ENCODE results near the gene CAMK1D.
A peak's percentile ranks its signal among the peaks of the same experiment; 100 is the strongest.

Gene CAMK1D

GRCh38 chr10:12340937-12341336 lies 8.4 kb upstream of the CAMK1D start:
- no peaks in the 10 kb centered on the region for H3K9me3 ChIP-seq (ENCODE audit: control insufficient read depth, insufficient read depth, low read length)

GRCh38 chr10:12341526-12341925 lies 7.8 kb upstream of the CAMK1D start:
- Histone ChIP-seq H3K9me3 (ENCODE audit: control insufficient read depth, insufficient read depth, low read length) (no peaks in the 10 kb centered on the region), H3K27me3 (ENCODE audit: control insufficient read depth, insufficient read depth, low read length) (no peaks in the 10 kb centered on the region), H3K9ac (ENCODE audit: low read depth, low read length) (no peak overlapping the region), H3K27ac (ENCODE audit: low read depth, low read length) (no peak overlapping the region), H3K4me3 (ENCODE audit: low read depth, low read length) (no peak overlapping the region), H3K36me3 (ENCODE audit: control insufficient read depth, insufficient read depth, low read length) (no peaks in the 10 kb centered on the region), H3K4me1 (ENCODE audit: control insufficient read depth, insufficient read depth, low read length) (no peaks in the 10 kb centered on the region)

More at GRCh38 chr10:12340937-12341336, 8.4 kb upstream of the CAMK1D start:
- H3K27ac ChIP-seq (ENCODE audit: low read depth, low read length): no peak overlapping the region
- H3K4me1 ChIP-seq (ENCODE audit: control insufficient read depth, insufficient read depth, low read length): no peaks in the 10 kb centered on the region
- H3K27me3 ChIP-seq (ENCODE audit: control insufficient read depth, insufficient read depth, low read length): no peaks in the 10 kb centered on the region
- H3K9ac ChIP-seq (ENCODE audit: low read depth, low read length): no peak overlapping the region
- no peak overlapping the region for H3K4me3 ChIP-seq (ENCODE audit: low read depth, low read length)
- no peaks in the 10 kb centered on the region for H3K36me3 ChIP-seq (ENCODE audit: control insufficient read depth, insufficient read depth, low read length)

GRCh38 chr10:12344375-12345110 lies 4.8 kb upstream of the CAMK1D start:
- H3K4me3 ChIP-seq (ENCODE audit: low read depth, low read length): no peak overlapping the region
- H3K9ac ChIP-seq (ENCODE audit: low read depth, low read length): no peak overlapping the region
- no peak overlapping the region for H3K27ac ChIP-seq (ENCODE audit: low read depth, low read length)
- H3K27me3 ChIP-seq (ENCODE audit: control insufficient read depth, insufficient read depth, low read length): peaks cover 14% of the 10 kb centered on the region
- H3K4me1 ChIP-seq (ENCODE audit: control insufficient read depth, insufficient read depth, low read length): no peaks in the 10 kb centered on the region; the same call in 1 of the 2 replicates
- H3K36me3 ChIP-seq (ENCODE audit: control insufficient read depth, insufficient read depth, low read length): no peaks in the 10 kb centered on the region
- no peaks in the 10 kb centered on the region for H3K9me3 ChIP-seq (ENCODE audit: control insufficient read depth, insufficient read depth, low read length)

DNA sequence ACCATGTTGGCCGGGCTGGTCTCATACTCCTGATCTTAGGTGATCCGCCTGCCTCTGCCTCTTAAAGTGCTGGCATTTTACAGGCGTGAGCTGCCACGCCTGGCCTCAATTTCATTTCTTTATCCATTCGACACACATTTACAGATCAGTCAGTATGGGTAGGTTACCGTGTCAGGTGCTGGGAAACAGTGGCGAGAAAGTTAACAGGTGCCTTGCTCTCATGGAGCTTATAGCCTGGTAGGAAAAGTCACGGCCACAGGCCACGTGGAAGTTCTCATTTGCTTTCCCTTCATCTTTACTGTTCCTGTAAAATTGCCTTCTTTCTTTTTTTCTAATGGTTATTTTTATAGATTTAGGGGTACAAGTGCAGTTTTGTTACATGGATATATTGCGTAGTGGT lies 2.6 kb upstream of the CAMK1D start:
- no peak overlapping the region for H3K9ac ChIP-seq (ENCODE audit: low read depth, low read length)
- no peak overlapping the region for H3K4me3 ChIP-seq (ENCODE audit: low read depth, low read length)
- H3K27ac ChIP-seq (ENCODE audit: low read depth, low read length): no peak overlapping the region
- H3K36me3 ChIP-seq (ENCODE audit: control insufficient read depth, insufficient read depth, low read length): no peaks in the 10 kb centered on the region
- peaks cover 12% of the 10 kb centered on the region; the same call in 1 of the 2 replicates for H3K4me1 ChIP-seq (ENCODE audit: control insufficient read depth, insufficient read depth, low read length)
- H3K27me3 ChIP-seq (ENCODE audit: control insufficient read depth, insufficient read depth, low read length): peaks cover 31% of the 10 kb centered on the region
- no peaks in the 10 kb centered on the region for H3K9me3 ChIP-seq (ENCODE audit: control insufficient read depth, insufficient read depth, low read length)

DNA sequence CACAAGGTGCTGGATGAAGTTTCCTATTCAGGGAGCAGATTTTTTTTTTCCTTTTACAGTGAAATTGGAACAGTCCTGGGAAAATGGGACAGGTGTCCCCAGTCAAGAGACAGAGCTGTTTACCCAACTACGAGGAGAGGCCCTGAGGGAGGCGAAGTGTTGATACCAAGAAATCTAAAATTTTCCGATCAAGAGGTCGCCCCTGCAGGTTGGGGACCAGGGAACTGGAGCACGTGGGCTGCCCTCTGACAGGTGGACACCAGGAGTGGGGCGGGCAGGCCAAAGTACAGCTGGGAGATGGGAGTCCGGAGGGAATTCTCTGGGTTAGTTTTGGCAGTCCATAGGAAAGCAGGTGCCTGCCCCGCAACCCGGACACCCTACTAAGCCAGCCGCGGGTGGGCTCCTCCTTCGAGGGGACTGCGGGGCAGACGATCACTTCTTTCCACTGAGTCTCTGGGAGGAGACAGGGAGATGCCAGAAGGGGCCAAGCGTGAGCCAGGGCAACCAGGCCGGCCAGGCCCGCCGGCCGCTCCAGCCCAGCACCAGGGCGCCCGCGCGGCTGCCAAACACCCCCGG lies 965 bp upstream of the CAMK1D start:
- H3K27ac ChIP-seq (ENCODE audit: low read depth, low read length): no peak overlapping the region
- H3K9ac ChIP-seq (ENCODE audit: low read depth, low read length): no peak overlapping the region
- H3K4me1 ChIP-seq (ENCODE audit: control insufficient read depth, insufficient read depth, low read length): peaks cover 16% of the 10 kb centered on the region
- H3K27me3 ChIP-seq (ENCODE audit: control insufficient read depth, insufficient read depth, low read length): peaks cover 36% of the 10 kb centered on the region
- peak overlapping the region; percentile 75 for H3K4me3 ChIP-seq (ENCODE audit: low read depth, low read length)
- H3K9me3 ChIP-seq (ENCODE audit: control insufficient read depth, insufficient read depth, low read length): no peaks in the 10 kb centered on the region
- H3K36me3 ChIP-seq (ENCODE audit: control insufficient read depth, insufficient read depth, low read length): no peaks in the 10 kb centered on the region

DNA sequence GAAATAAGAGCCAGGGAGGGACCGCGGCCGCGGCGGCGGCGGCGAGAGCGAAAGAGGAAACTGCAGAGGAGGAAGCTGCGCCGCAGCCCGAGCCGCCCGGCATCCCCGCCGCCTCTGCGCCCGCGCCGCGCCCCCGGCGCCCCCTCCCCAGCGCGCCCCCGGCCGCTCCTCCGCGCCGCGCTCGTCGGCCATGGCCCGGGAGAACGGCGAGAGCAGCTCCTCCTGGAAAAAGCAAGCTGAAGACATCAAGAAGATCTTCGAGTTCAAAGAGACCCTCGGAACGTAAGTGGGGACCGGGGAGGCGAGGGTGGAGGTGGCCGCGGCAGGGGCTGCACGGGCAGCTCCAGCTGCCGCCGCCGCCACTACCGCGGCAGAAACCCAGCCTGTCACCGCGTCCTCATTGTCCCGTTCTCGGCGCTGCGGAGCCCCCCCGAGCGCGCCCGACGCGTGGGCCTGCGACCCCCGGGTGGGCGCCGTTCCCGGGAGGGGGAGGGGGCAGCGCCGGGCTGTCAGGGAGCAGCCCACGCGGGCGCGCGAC lies 351 bp downstream of the CAMK1D start:
- Histone ChIP-seq H3K27me3 (ENCODE audit: control insufficient read depth, insufficient read depth, low read length) (peaks cover 36% of the 10 kb centered on the region), H3K36me3 (ENCODE audit: control insufficient read depth, insufficient read depth, low read length) (no peaks in the 10 kb centered on the region), H3K4me3 (ENCODE audit: low read depth, low read length) (peak overlapping the region; percentile 72), H3K4me1 (ENCODE audit: control insufficient read depth, insufficient read depth, low read length) (peaks cover 19% of the 10 kb centered on the region), H3K27ac (ENCODE audit: low read depth, low read length) (peak overlapping the region; percentile 55), H3K9me3 (ENCODE audit: control insufficient read depth, insufficient read depth, low read length) (no peaks in the 10 kb centered on the region), H3K9ac (ENCODE audit: low read depth, low read length) (peak overlapping the region; percentile 36; the same call in 1 of the 2 replicates)

- peaks cover 19% of the 10 kb centered on the region for H3K4me1 ChIP-seq (ENCODE audit: control insufficient read depth, insufficient read depth, low read length)
- peak overlapping the region; percentile 72 for H3K4me3 ChIP-seq (ENCODE audit: low read depth, low read length)
- H3K9me3 ChIP-seq (ENCODE audit: control insufficient read depth, insufficient read depth, low read length): no peaks in the 10 kb centered on the region
- H3K9ac ChIP-seq (ENCODE audit: low read depth, low read length): peak overlapping the region; percentile 36; the same call in 1 of the 2 replicates
- H3K27me3 ChIP-seq (ENCODE audit: control insufficient read depth, insufficient read depth, low read length): peaks cover 36% of the 10 kb centered on the region
- H3K36me3 ChIP-seq (ENCODE audit: control insufficient read depth, insufficient read depth, low read length): no peaks in the 10 kb centered on the region
- H3K27ac ChIP-seq (ENCODE audit: low read depth, low read length): no peak overlapping the region
Observed at GRCh38 chr10:12350167-12350872, 973 bp downstream of the CAMK1D start.

- no peak overlapping the region for H3K27ac ChIP-seq (ENCODE audit: low read depth, low read length)
- H3K9me3 ChIP-seq (ENCODE audit: control insufficient read depth, insufficient read depth, low read length): no peaks in the 10 kb centered on the region
- peaks cover 19% of the 10 kb centered on the region for H3K4me1 ChIP-seq (ENCODE audit: control insufficient read depth, insufficient read depth, low read length)
- peak overlapping the region; percentile 7; the same call in 1 of the 2 replicates for H3K9ac ChIP-seq (ENCODE audit: low read depth, low read length)
- peaks cover 36% of the 10 kb centered on the region for H3K27me3 ChIP-seq (ENCODE audit: control insufficient read depth, insufficient read depth, low read length)
- H3K4me3 ChIP-seq (ENCODE audit: low read depth, low read length): peak overlapping the region; percentile 72
- no peaks in the 10 kb centered on the region for H3K36me3 ChIP-seq (ENCODE audit: control insufficient read depth, insufficient read depth, low read length)
Observed at GRCh38 chr10:12350925-12351324, 1.6 kb downstream of the CAMK1D start.

DNA sequence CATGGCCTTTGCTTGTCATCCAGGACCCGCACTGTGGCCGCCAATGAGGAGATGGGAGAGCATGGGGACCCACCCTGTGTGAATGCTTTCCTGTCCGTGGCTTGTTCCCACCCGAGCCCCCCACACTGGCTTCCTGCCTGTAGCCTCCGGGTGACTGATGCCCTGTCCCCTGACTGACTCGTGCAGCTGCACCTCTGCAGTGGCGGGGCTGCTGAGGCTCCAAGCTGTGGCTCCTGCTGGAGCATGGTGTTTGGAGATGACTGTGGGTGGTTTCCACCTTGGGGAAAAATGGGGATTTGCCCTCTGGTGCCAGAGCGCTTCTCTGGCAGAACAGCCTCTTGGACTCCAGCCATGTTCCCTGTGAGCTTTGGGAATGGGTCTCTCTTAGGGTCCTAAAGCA lies 2.1 kb downstream of the CAMK1D start:
- Histone ChIP-seq H3K36me3 (ENCODE audit: control insufficient read depth, insufficient read depth, low read length) (no peaks in the 10 kb centered on the region), H3K9me3 (ENCODE audit: control insufficient read depth, insufficient read depth, low read length) (no peaks in the 10 kb centered on the region), H3K4me3 (ENCODE audit: low read depth, low read length) (peak overlapping the region; percentile 72; the same call in 1 of the 2 replicates), H3K9ac (ENCODE audit: low read depth, low read length) (no peak overlapping the region), H3K4me1 (ENCODE audit: control insufficient read depth, insufficient read depth, low read length) (peaks cover 19% of the 10 kb centered on the region), H3K27ac (ENCODE audit: low read depth, low read length) (no peak overlapping the region), H3K27me3 (ENCODE audit: control insufficient read depth, insufficient read depth, low read length) (peaks cover 36% of the 10 kb centered on the region)

- peaks cover 19% of the 10 kb centered on the region for H3K4me1 ChIP-seq (ENCODE audit: control insufficient read depth, insufficient read depth, low read length)
- no peak overlapping the region for H3K27ac ChIP-seq (ENCODE audit: low read depth, low read length)
- no peaks in the 10 kb centered on the region for H3K9me3 ChIP-seq (ENCODE audit: control insufficient read depth, insufficient read depth, low read length)
- no peaks in the 10 kb centered on the region for H3K36me3 ChIP-seq (ENCODE audit: control insufficient read depth, insufficient read depth, low read length)
- no peak overlapping the region for H3K4me3 ChIP-seq (ENCODE audit: low read depth, low read length)
- H3K9ac ChIP-seq (ENCODE audit: low read depth, low read length): no peak overlapping the region
- peaks cover 36% of the 10 kb centered on the region for H3K27me3 ChIP-seq (ENCODE audit: control insufficient read depth, insufficient read depth, low read length)
Observed at GRCh38 chr10:12351889-12352288, 2.5 kb downstream of the CAMK1D start.

Data from HUES48 (cell line).